Renal pelvis (tissue), 12 donors: Measurements from ENCODE around the gene TAS2R38. TPM values are rescaled to one million over a fixed set of nuclear protein-coding genes. Genes with fewer than 3 reads are reported as not detected.
"Not testable (repeated sequence)": the region's sequence is repeated elsewhere in the genome, so short reads cannot be mapped to it uniquely, and the experiment has no call there.

ENCODE experiments used
- DNase-seq: peaks from one replicate; pipeline ENCODE4 v3.0.0-alpha.2; 2013
- long read RNA-seq, 16 experiments: transcript quantifications; one replicate each; lab custom pipeline, GENCODE V29; 2026
- polyA plus RNA-seq, 3 donors: library from polyadenylated mRNA; unstranded; fragments of 120-200 nt; gene quantifications; one replicate each; pipeline ENCODE4 v1.2.1, GENCODE V29; 2013; ENCODE audit not compliant: insufficient read length in 3 of 3

TAS2R38 gene
- not detected for polyA plus RNA-seq
- long read RNA-seq, donor 1, result 0 reads
- long read RNA-seq, donor 2, result 0 reads
- long read RNA-seq, donor 3, result 0 reads
- long read RNA-seq, donor 4, result 0 reads
- long read RNA-seq, donor 5, result 0 reads
- long read RNA-seq, donor 6, result 0 reads
- long read RNA-seq, donor 7, partial matches to known transcripts, result 0 of 1 reads
- long read RNA-seq, donor 7, other reads (novel, unspliced or antisense), result 0 of 1 reads
- long read RNA-seq, donor 8, result 0 reads
- long read RNA-seq, donor 9, result 0 reads
- long read RNA-seq, donor 10, result 0 reads
- long read RNA-seq, donor 11, partial matches to known transcripts, result 0 of 1 reads
- long read RNA-seq, donor 11, other reads (novel, unspliced or antisense), result 0 of 1 reads
- long read RNA-seq, donor 12, result 0 reads
- long read RNA-seq, donor 13, result 0 reads
- long read RNA-seq, donor 14, result 0 reads
- long read RNA-seq, donor 15, result 0 reads
- long read RNA-seq, donor 16, result 0 reads

DNA sequence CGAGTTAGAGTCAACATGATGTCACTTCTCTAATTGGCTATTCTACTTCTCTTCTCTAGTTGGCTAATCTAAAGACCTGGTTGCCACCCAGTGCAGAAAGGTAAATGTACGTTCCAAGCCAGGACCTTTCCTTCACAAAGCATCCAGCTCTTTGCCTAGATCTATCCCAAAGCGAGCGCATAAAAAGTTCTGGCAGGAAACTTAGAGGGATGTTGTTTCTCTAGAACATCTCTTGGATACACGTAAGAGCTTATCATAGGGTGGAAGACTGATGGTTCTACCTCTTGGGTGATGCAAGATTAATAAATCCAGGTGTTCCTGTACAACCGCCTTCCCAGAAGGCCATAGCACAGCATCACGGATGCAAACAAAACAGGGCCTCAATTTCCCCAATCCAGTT is at the start of gene TAS2R38:
Gene TAS2R38, minus strand, starts transcription at position 101 of the 400 bp plus-strand sequence. Its CDS starts 84 bp downstream, at position 17.
- DNase-seq, result no peak

DNA sequence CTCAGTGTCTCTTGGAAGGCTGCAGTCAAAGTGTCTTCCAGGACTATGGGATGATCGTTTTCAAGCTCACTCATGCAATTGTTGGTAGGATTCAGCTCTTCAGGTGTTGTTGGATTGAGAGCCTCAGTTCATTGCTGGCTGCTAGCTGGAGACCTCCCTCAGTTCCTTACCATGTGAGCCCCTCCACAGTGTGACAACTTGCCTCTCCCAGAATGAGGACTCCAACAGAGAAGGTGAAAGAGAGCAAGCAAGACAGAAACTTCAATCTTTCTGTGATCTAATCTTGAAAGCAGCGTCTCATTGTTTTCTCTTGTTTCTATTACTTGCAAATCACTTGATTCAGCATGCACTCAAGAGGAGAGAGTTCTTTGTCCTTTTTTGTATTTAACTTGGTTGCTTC is 44.6 kb upstream of the TAS2R38 start:
- DNase-seq, result no peak

DNA sequence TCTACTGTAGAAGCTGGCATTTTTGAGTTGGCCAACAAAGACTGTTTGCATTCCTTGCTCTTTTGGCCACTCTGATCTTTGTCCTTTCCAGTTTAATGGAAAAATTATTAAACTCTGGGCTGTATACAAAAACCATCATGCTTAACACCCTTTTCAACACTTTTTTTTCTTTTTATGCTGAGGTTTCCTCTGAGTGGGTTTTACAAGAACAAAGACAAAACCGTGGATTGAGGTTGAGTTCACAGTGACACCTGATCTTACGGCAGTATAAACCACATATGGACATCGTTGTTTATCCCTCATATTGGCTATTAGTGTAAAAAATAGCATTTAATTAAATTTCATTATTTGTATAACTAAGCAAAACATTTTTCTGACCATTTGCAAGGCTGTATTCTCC is 43.9 kb upstream of the TAS2R38 start:
- no peak for DNase-seq

DNA sequence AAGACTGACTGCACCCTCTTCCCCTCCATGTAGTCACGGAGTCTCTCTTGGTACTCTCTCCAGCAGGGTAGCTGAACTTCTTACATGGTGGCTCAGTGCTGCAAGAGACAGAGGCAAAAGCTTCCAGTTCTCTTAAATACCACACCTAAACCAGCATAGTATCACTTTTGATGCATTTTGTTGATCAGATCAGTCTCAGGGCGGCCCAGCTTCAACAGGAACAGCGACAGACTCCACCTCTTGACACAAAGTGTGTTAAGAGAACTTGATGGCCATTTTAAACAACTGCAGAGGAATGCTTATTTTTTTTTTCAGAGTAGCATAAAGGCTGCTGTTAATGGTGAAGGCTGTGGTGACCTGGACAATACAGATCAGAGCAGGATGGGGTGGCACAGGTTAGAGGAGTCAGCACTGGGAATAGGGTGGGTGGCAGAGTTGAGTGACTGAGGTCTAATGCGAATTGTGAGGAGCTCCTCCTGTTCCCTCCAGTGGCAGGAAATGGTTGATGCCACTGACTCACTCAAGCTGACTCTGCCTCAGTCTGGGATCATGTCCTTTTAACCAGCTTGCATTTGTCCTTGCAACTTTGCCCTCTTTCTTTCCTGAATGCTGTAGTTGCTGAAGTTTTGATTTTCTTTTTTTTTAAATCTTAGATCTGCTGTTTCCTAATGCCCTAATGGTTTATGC is 39.4 kb upstream of the TAS2R38 start:
- DNase-seq, result no peak

DNA sequence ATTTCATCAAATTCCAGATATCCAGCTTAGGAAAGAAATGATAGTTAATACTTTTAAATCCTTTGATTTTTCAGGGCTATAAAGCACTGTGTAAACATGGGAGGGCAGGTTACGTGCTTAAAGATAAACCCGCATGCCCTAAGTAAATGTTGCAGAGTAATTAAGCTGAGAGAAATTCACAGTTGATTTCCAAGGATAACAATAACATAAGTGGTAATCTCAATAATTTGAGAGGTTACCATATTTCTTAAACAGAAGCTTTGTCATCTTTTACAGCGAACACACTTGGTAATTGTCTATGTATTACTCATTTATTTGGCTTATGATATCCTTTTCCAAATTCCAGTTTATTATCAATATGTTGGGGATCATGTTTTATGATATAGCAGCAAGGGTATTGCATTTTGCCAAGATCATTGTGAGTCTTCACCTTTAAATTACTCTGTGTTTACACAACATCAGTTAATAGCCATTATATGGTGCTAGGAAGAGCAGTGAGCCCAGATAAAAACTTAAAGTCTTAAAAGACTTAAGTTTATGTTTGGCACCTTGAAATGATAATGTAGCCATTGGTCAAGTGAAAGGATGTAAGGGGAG is 37.5 kb upstream of the TAS2R38 start:
- DNase-seq, result no peak

DNA sequence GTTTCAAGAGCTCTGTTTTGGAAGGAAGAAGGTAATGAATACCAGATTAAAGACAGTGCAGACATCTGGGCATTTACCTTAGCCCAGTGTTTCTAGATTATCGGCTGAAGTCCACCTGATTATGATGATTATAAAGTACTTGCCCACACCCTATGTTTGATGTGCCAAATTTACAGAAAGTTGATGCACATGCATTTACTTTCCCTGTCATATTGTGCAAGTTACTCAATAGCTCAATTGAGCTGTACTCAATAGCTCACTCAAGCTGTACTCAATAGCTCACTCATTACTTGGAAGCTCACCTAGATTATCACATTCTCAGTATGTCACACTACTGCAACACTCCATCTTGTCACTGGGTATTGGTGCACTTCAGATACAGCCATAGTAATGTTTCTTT is 35.6 kb upstream of the TAS2R38 start:
- DNase-seq, result no peak

DNA sequence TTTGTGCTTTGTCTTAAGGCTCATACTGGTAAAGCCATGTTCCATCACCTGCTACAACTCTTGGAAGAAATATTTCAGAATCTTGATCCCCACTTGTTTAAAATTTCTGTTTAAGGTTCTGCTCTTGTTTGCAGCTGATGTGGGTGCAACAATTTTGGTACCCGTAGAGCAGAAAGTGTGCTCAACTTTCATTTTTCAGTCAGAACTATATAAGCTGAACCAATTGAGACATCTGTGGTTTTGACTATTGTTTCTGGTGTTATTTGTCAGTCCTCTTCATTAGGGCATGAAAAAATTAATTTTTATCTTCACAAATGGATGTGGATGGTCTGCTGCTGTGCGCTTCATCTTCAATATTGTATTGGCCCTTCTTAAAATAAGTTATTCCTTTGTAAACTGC is 33.0 kb upstream of the TAS2R38 start:
- no peak for DNase-seq

DNA sequence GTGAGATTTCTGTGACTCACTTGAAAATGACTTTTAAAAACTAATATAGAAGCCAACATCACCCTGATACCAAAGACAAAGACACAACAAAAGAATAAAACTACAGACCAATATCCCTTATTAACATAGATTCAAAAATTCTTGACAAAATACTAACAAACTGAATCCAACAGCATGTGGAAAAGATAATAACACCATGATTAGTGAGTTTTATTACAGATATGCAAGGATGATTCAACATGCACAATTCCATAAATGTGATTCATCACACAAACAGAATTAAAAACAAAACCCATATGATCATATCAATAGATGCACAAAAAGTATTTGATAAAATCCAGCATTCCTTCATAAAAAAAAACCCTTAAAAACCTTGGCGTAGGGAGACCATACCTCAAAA is 28.6 kb upstream of the TAS2R38 start:
- no peak for DNase-seq

DNA sequence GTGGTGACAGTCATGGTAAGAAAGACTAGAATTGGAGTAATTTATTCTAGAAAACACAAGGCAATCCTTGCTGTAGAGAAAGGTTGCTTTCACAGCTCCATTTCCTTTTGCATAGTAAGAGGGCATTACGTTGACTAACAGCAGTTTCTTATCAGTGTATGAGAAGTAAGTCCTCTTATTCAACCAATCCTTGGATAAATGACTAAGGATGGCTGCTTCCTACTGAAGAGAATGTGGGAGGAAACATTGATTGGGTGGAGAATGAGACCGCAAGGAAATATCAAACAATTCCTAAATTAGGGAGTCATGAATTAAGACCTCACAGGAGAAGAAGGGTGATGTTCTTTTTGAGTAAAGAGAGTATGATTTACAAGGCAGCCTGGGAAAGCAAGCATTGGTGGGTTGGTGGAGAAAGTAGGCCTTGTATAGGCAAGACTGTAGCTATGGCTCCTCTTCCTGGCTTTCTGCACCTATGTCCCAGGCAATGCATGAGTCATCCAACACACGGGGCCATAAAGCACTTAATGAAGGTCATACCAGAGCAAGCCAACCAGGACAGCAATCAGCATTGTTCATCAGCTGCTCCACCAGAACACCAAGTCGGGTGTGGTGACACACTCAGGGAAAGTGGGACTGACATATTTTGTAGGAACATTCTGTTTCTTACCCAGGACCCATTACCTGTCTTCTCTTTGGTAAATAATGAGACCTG is 27.7 kb upstream of the TAS2R38 start:
- no peak for DNase-seq

DNA sequence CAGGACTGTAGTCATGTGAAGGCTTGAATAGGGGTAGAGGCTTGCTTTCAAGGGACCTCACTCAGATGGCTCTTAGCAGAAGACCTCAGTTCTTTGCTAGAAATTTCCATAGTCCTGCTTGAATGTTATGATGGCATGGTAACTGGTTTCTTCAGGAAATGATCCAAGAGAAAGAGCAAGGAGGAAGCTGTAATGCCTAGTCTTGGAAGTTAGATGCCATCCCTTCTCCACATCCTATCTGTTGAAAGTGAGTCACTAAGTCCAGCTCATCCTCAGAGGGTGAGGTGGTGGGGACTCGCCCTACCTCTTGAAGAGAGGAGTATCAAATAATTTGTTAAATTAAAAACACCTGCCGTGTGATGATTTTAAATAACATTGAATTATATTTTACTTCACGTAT is 26.7 kb upstream of the TAS2R38 start:
- DNase-seq, result no peak

DNA sequence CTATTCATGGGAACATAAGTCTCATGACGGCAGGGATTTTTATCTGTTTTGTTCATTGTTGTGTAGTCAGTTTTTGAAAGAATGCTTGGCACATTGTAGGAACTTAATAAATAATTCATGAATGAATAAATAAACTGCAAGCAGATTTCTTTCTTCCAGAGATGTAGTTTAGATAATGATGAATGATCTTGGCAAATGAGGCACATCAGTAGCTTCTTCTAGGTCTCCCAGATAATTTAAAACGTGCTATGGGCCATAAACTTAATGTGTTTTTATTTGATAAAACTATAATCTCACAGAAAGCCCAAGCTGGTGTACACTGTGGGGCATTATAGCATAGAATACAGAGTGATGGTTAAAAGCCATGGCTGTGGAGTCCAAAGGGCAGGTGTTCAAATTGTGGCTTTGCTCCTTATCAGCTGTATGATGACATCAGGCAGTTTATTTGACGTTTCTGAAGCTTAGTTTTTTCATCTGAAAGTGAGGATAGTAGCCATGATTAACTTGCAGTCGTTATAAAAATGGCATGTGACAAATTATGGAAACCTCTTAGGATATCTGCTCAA is 25.6 kb upstream of the TAS2R38 start:
- DNase-seq, result no peak

DNA sequence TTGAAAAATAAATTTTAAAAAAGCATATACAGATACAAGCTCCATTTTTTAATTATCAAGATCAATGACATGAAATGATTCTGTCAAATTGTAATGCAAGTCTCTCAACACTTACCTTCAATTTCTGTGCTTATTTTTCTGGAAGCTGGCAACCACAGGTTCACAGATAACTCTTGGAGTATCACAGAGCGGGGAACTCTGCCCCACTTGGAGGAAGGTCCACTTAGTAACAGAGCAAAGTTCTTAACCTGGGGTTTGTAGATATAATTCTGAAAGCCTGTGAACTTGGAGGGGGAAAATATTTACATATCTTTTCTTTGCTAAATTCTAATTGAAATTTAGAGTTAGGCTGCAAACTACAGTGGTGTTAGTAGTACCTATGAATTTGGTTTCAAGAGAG is 19.8 kb upstream of the TAS2R38 start:
- no peak for DNase-seq

DNA sequence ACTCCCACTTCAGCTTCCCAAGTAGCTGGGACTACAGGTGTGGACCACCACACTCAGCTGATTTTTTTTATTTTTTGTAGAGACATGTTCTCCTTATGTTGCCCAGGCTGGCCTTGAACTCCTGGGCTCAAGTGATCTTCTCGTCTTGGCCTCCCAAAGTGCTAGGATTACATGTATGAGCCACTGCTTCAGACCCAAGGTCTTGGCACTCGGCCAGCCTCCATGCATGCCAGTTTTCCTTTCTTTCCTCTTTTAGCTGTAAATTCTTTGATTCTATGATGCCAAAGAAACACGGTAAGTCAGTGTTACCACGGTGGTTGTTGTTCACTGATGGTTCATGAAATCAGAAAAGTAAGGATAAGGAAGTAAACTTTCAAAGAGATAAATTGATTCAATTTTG is 19.1 kb upstream of the TAS2R38 start:
- no peak for DNase-seq

DNA sequence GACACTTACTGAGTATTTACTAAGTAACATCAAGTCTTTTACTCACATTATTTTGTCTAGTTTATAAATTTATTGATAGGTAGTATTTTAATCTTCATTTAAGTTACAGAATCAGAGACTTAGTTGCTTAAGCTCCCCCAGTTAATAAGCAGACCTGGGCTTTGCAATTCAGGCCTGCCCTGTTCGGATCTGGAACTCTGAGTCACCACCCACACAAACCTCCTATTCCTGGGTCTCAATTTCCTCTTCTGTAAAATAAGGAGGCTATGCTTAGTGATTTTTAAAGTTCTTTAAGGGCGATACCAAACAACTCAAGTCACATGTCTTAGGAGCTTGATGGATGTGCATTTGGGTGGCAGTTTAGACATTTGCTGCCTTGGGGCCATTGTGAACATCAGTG is 18.6 kb upstream of the TAS2R38 start:
- DNase-seq, result no peak

DNA sequence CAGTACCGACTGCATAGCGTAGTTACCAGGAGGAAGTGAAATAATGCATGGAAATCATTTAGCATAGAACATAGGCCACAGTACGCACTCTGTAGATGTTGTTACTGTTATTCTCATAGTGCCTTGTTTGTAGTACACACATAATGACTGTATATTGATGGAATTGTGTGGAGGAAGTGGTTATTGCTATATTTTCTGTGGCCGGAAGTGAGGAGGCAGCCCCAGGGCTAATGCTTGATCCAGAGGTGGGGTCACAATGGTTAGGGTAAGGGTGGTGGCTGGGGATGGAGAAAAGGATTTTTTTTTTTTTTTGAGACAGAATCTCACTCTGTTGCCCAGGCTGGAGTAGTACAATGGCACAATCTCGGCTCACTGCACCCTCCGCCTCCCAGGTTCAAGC is 17.6 kb upstream of the TAS2R38 start:
- DNase-seq, result no peak

DNA sequence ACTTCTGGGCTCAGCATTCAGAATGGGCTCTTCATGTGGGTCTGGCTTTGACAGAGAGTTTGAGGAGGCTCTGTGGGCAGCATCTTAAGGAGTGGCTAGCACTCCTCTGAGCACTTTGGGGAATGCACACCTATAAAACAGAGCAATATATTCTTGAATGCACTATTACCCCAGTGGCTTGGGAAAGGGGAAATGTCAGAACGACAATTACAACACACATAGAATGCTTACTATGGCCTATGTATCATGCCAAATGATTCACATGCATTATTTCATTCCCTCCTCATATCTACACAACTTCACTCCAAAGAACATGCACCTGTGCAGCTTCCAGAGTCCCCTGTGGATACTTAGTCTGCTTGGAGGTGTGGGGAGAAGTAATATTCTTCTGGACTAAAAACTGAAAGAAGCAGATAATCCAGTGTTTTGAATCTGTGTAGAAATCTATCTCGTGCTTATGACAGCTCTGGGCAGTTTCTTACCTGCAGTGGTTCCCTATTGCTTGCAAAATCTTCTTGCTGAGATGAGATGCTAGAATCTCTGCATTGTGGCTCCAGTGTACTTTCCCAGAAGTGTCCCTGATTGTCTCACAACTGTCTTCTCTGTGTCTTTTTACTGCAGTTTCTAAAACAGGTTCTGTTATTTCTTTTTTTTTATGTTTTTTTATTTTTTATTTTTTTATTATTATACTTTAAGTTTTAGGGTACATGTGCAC is 16.6 kb upstream of the TAS2R38 start:
- no peak for DNase-seq

DNA sequence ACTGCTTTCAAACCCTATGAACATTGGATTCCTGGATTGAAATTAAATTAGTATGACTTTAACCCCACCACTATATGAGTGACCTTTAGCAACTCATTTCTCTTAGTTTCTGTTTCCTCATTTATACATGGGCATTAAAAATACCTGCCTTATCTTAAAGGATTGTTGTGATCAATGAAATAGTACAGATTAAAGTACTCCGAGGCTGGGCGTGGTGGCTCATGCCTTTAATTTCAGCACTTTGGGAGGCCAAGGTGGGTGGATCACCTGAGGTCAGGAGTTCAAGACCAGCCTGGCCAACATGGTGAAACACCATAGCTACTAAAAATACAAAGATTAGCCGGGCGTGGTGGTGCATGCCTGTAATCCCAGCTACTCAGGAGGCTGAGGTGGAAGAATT is 14.2 kb upstream of the TAS2R38 start:
- DNase-seq, result not testable (repeated sequence)

DNA sequence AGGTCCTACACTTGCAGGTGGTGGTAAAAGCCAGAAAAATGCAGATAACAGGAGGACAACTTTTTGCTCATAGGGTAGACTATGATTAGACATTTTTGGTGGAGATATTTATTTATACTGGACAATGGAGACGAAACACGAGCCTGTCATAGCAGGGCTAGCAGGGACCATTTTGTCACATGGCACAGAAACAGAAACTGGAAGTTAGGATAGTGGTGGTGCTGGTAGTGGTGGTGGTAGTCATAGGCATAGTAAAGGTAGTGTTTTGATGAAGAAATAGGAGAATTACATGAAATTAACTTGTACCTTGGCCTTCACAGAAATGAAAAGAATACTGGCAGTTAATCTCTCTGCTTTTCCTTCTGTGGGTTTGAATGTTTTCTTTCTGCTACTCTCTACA is 13.3 kb upstream of the TAS2R38 start:
- DNase-seq, result no peak

DNA sequence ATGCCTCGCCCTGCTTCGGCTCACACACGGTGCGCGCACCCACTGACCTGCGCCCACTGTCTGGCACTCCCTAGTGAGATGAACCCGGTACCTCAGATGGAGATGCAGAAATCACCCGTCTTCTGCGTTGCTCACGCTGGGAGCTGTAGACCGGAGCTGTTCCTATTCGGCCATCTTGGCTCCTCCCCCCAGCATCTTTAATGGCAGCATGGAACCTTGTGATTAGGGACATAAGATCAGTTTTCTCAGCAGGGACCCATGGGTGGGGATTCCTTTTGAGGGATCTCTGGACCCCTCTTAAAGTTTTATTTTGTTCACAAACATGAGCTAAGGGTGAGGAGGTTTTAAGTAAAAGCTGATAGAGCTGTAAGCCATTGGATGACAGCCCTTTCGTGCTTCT is 12.4 kb upstream of the TAS2R38 start:
- DNase-seq, result not testable (repeated sequence)

DNA sequence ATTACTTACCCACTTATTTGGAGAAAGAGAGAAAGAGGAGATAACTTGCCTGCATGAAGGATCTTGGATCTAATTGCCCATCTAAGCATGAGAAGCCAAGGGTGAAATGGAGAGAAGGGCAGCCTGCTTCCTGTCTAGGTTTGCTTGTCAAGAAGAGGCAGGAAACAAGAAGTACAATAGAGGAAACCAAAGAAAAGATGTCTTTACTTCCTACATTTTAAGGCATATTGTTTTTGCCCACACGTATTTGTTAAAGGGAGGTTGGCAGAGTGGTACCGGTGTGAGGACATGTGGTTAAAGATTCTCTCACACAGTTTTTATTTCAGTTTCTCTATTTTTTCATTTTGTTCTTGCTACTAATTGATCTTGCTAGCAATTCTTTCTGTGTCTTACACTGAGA is 6.0 kb upstream of the TAS2R38 start:
- no peak for DNase-seq

DNA sequence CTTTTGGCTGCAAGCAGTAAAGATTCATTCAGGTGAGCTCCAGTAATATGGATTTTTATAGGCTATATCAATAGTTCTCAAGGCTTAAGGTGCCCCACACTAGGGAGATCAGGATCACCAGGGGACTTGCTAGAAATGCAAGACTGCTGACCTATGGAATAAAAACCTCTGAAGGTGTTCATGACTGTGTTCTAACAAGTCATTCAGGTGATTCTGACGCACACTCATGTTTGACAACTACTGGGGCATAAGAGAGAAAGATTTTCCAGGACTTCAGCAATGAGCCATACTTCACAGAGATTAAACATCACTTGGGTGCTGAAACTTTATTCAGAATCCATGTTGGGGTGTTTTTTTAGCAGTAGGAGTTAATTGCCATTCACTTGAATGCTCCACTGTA is 4.8 kb upstream of the TAS2R38 start:
- DNase-seq, result no peak
